ENCODE measurements around the gene ITPRIPL2.

ITPRIPL2 gene

GRCh38 chr16:19109288-19109664 lies 4.5 kb upstream of the ITPRIPL2 start:
- CTCF ChIA-PET = interaction anchor here (1.1 to 1.3 kb wide), 4 partner anchors 9 to 23 kb away, joined by 3 to 6 read pairs (median 4); no protein-coding TSS in a partner anchor
- no peak for TF ChIP-seq CTCF (IDR thresholded peaks at IDR 0.05; ENCODE audit: control extremely low read depth, extremely low read depth, low read depth, missing control alignments)
- POLR2A ChIA-PET = no interaction called here
- DNase-seq (ENCODE audit: extremely low spot score) = no peak

- ChIA-PET POLR2A (interaction anchor here (0.8 kb wide), 1 partner anchor 9 kb away, joined by 6 read pairs; no protein-coding TSS in a partner anchor), CTCF (interaction anchor here (1.0 to 1.1 kb wide), 3 partner anchors 24 to 25 kb away, joined by 3 read pairs; no protein-coding TSS in a partner anchor)
- TF ChIP-seq CTCF (IDR thresholded peaks at IDR 0.05; ENCODE audit: control extremely low read depth, extremely low read depth, low read depth, missing control alignments) = no peak
- DNase-seq (ENCODE audit: extremely low spot score) = no peak
Measured at GRCh38 chr16:19110537-19111360, 3.0 kb upstream of the ITPRIPL2 start.

GRCh38 chr16:19112099-19112407 lies 1.7 kb upstream of the ITPRIPL2 start:
- ChIA-PET POLR2A (no interaction called here), CTCF (interaction anchor here (0.9 to 3.6 kb wide), 3 partner anchors 16 to 68 kb away, joined by 3 to 15 read pairs (median 5); no protein-coding TSS in a partner anchor)
- no peak for DNase-seq (ENCODE audit: extremely low spot score)
- TF ChIP-seq CTCF (IDR thresholded peaks at IDR 0.05; ENCODE audit: control extremely low read depth, extremely low read depth, low read depth, missing control alignments) = no peak

- CTCF ChIA-PET = interaction anchor here (1.5 to 3.6 kb wide), 2 partner anchors 28 to 65 kb away, joined by 4 to 15 read pairs; no protein-coding TSS in a partner anchor
Measured at GRCh38 chr16:19114359-19115147, 789 bp downstream of the ITPRIPL2 start.

GRCh38 chr16:19115148-19116021 lies 1.6 kb downstream of the ITPRIPL2 start:
- POLR2A ChIA-PET = no interaction called here
- TF ChIP-seq CTCF (IDR thresholded peaks at IDR 0.05; ENCODE audit: control extremely low read depth, extremely low read depth, low read depth, missing control alignments) = peak; percentile 6
- no peak for DNase-seq (ENCODE audit: extremely low spot score)
- CTCF ChIA-PET = interaction anchor here (0.9 to 3.3 kb wide), 4 partner anchors 10 to 64 kb away, joined by 3 to 14 read pairs (median 4); no protein-coding TSS in a partner anchor

More at GRCh38 chr16:19114359-19115147, 789 bp downstream of the ITPRIPL2 start:
- DNase-seq (ENCODE audit: extremely low spot score) = peak; percentile 53
- POLR2A ChIA-PET = interaction anchor here (1.8 kb wide), 1 partner anchor 16 kb away, joined by 5 read pairs; no protein-coding TSS in a partner anchor
- TF ChIP-seq CTCF (IDR thresholded peaks at IDR 0.05; ENCODE audit: control extremely low read depth, extremely low read depth, low read depth, missing control alignments) = no peak
